Mesendoderm (in vitro differentiated cells): ENCODE measurements around the gene FKBP14.

Experiments used
- DNase-seq: peaks from one replicate; pipeline ENCODE4 v3.0.0; 2013
- H2AK5ac ChIP-seq: 2 replicates; pipeline ENCODE4 v1.6.1; 2013; ENCODE audit warnings: low read length, inconsistent platforms
- H2BK120ac ChIP-seq: 2 replicates; pipeline ENCODE4 v1.6.1; 2013; ENCODE audit warnings: low read depth, mild to moderate bottlenecking, low read length, moderate library complexity, mixed read lengths
- H2BK15ac ChIP-seq: replicated peaks from 2 replicates; pipeline ENCODE4 v1.6.1; 2013; ENCODE audit warnings: low read depth, mild to moderate bottlenecking, moderate library complexity
- H2BK5ac ChIP-seq: 2 replicates; pipeline ENCODE4 v1.6.1; 2013; ENCODE audit warnings: low read length, inconsistent platforms
- H3K18ac ChIP-seq: 2 replicates; pipeline ENCODE4 v1.6.1; 2013; ENCODE audit warnings: mild to moderate bottlenecking, low read length, mixed read lengths
- H3K23ac ChIP-seq: one replicate; pipeline ENCODE4 v1.6.1; 2013; ENCODE audit warnings: low read length
- H3K27ac ChIP-seq: 2 replicates; pipeline ENCODE4 v1.5.1; 2013; ENCODE audit warnings: low read depth, mild to moderate bottlenecking, inconsistent platforms, low read length, moderate library complexity
- H3K27me3 ChIP-seq: 2 replicates; pipeline ENCODE4 v1.6.1; 2013; ENCODE audit warnings: low read length, control low read depth, mild to moderate bottlenecking, inconsistent platforms; ENCODE audit not compliant: insufficient read depth, poor library complexity
- H3K36me3 ChIP-seq: 2 replicates; pipeline ENCODE4 v1.6.1; 2013; ENCODE audit warnings: low read length, inconsistent platforms; ENCODE audit not compliant: control insufficient read depth, insufficient read depth
- H3K4ac ChIP-seq: one replicate; pipeline ENCODE4 v1.6.1; 2013; ENCODE audit warnings: low read depth, mild to moderate bottlenecking, low read length, moderate library complexity
- H3K4me1 ChIP-seq: 2 replicates; pipeline ENCODE4 v1.6.1; 2013; ENCODE audit warnings: low read depth, low read length, inconsistent platforms; ENCODE audit not compliant: control insufficient read depth
- H3K4me2 ChIP-seq: 2 replicates; pipeline ENCODE4 v1.6.1; 2013; ENCODE audit warnings: low read length
- H3K4me3 ChIP-seq: 2 replicates; pipeline ENCODE4 v1.5.1; 2013; ENCODE audit warnings: mild to moderate bottlenecking, low read length
- H3K56ac ChIP-seq: one replicate; pipeline ENCODE4 v1.6.1; 2013; ENCODE audit warnings: low read length
- H3K79me1 ChIP-seq: 2 replicates; pipeline ENCODE4 v1.6.1; 2013; ENCODE audit warnings: low read length, inconsistent platforms
- H3K79me2 ChIP-seq: 2 replicates; pipeline ENCODE4 v1.6.1; 2013; ENCODE audit warnings: mild to moderate bottlenecking, low read length; ENCODE audit not compliant: control insufficient read depth, insufficient read depth
- H3K9ac ChIP-seq: 2 replicates; pipeline ENCODE4 v1.6.1; 2013; ENCODE audit warnings: low read length, inconsistent platforms
- H4K5ac ChIP-seq: one replicate; pipeline ENCODE4 v1.6.1; 2013; ENCODE audit warnings: low read length
- H4K8ac ChIP-seq: one replicate; pipeline ENCODE4 v1.6.1; 2013; ENCODE audit warnings: low read depth, mild to moderate bottlenecking, control low read depth, low read length, moderate library complexity
- WGBS: extraction: QIAGEN DNeasy Blood & Tissue Kit; methylation state at CpG from one replicate; pipeline ENCODE4 v1.1.7; 2013; ENCODE audit warnings: low lambda C conversion rate, missing lambda C conversion rate; ENCODE audit not compliant: insufficient coverage; ENCODE audit errors: extremely low coverage; 5-methylcytosine and 5-hydroxymethylcytosine counted together

Gene FKBP14

DNA sequence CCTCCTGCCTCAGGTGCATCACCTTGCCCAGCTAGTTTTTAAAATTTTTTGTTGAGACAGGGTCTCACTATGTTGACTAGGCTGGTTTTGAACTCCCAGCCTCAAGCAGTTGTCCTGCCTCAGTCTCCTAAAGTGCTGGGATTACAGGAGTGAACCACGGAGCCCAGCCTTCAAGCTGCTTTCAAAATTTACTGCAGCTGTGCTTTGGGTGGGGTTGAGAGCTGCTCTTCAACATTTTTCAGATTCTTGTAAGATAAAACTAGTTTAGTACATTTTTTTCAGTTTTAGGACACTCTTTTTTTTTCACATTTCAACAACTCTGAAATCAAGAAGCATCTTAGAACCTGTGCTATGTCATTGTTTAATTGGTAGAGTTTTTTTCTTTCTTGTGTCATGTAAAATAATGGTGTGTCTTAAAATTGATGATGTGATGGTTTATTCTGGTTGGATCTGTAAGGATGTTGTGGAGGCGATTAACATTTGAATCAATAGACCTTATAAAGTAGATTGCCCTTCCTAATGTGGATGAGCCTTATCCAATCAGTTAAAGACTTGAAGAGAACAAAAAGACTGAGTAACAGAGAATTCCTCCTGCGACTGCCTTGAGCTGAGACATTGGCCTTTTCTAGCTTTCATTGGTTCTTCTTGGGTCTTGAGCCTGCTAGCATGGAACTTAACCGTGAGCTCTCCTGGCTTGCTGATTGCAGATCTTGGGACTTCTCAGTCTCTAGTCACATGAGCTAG, 15.2 kb upstream of the FKBP14 start:
- Histone ChIP-seq H3K79me1 (peaks cover 17% of the 10 kb centered on the region), H4K8ac (no peak overlapping the region), H3K4me2 (no peak overlapping the region), H3K27ac (no peak overlapping the region), H3K79me2 (peaks cover 22% of the 10 kb centered on the region), H4K5ac (no peak overlapping the region), H3K36me3 (no peaks in the 10 kb centered on the region), H3K4me1 (no peaks in the 10 kb centered on the region), H3K56ac (no peak overlapping the region), H3K27me3 (no peaks in the 10 kb centered on the region), H2AK5ac (no peak overlapping the region), H3K9ac (no peak overlapping the region), H3K23ac (no peak overlapping the region), H3K4ac (no peak overlapping the region), H2BK120ac (no peak overlapping the region), H2BK5ac (no peak overlapping the region), H2BK15ac (no peak overlapping the region), H3K4me3 (no peak overlapping the region), H3K18ac (no peak overlapping the region)
- DNase-seq, result no peak
- WGBS, result no CpG with 5 or more reads among the region's 4 CpGs

DNA sequence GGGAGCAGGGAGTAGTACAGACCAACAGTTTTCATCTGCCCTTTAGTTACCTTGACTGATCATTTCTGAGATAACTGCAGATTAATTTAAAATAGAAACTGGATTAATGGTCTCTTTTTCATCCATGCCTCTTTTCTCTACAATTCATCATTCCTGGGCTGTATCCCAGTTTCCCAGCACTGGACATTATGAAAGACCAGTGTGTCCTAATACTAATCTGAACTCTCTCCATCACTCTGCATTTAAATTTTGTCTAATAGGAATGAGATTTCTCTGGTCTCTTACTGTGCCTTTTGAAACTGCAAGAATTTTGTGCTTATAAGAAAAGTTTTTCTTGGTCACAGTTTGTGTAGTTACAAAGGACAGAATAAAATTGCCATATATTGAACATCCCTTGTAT, 14.4 kb upstream of the FKBP14 start:
- peaks cover 17% of the 10 kb centered on the region for H3K79me1 ChIP-seq
- H3K9ac ChIP-seq, result no peak overlapping the region
- H2BK120ac ChIP-seq, result no peak overlapping the region
- peaks cover 23% of the 10 kb centered on the region for H3K79me2 ChIP-seq
- H3K4me2 ChIP-seq, result no peak overlapping the region
- H3K18ac ChIP-seq, result no peak overlapping the region
- no peak overlapping the region for H3K4me3 ChIP-seq
- no peak overlapping the region for H3K4ac ChIP-seq
- H2BK15ac ChIP-seq, result no peak overlapping the region
- H3K56ac ChIP-seq, result no peak overlapping the region
- H2AK5ac ChIP-seq, result no peak overlapping the region
- H4K8ac ChIP-seq, result no peak overlapping the region
- no peaks in the 10 kb centered on the region for H3K36me3 ChIP-seq
- no peaks in the 10 kb centered on the region for H3K27me3 ChIP-seq
- no peak for DNase-seq
- H3K4me1 ChIP-seq, result no peaks in the 10 kb centered on the region
- H2BK5ac ChIP-seq, result no peak overlapping the region
- no peak overlapping the region for H3K27ac ChIP-seq
- no peak overlapping the region for H4K5ac ChIP-seq
- H3K23ac ChIP-seq, result no peak overlapping the region

DNA sequence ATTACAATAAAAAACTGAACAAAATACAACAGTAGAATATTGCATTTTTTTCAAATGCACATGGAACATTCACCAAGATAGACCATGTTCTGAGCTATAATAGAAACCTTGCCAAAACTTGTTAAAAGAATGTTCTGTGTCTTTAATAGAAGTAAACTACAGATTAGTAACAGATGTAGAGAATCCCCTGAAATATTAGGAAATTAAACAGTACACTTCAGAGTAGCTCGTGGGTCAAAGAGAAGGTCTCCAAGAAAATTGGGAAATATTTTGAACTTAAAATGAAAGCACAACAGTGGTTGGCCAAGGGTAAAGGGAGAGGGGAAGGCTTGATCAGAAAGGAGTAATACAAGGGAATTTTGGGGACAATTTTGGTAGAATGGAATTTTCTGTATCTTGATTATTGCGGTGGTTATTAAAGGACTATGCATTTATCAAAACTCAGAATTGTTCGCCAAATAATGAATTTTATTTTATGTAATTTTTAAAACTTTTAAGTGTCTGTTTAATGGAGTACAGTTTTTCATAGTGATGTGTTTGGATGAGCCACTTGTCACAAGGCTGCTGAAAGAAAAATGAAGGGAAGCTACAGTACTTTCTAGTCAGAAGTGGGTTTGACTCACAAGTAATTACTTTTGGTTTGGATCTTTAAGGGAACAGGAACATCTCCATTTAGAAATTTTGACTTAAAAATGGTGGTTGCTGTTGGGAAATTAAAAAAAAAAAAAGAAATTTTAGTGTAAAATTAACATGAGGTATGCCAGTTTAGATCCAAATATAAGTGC, 11.9 kb upstream of the FKBP14 start:
- H4K5ac ChIP-seq, result no peak overlapping the region
- H3K4ac ChIP-seq, result no peak overlapping the region
- peaks cover 18% of the 10 kb centered on the region for H3K79me1 ChIP-seq
- H3K36me3 ChIP-seq, result no peaks in the 10 kb centered on the region
- no peak overlapping the region for H2BK120ac ChIP-seq
- H3K56ac ChIP-seq, result no peak overlapping the region
- no peaks in the 10 kb centered on the region for H3K27me3 ChIP-seq
- no peak overlapping the region for H3K27ac ChIP-seq
- peaks cover 24% of the 10 kb centered on the region for H3K79me2 ChIP-seq
- H3K4me1 ChIP-seq, result no peaks in the 10 kb centered on the region
- no peak overlapping the region for H2AK5ac ChIP-seq
- DNase-seq, result no peak
- no peak overlapping the region for H3K18ac ChIP-seq
- 100% methylated on average over 1 of the region's 3 CpGs for WGBS
- H3K9ac ChIP-seq, result no peak overlapping the region
- no peak overlapping the region for H2BK5ac ChIP-seq
- H4K8ac ChIP-seq, result no peak overlapping the region
- no peak overlapping the region for H3K4me3 ChIP-seq
- H3K4me2 ChIP-seq, result no peak overlapping the region
- no peak overlapping the region for H3K23ac ChIP-seq
- H2BK15ac ChIP-seq, result no peak overlapping the region

DNA sequence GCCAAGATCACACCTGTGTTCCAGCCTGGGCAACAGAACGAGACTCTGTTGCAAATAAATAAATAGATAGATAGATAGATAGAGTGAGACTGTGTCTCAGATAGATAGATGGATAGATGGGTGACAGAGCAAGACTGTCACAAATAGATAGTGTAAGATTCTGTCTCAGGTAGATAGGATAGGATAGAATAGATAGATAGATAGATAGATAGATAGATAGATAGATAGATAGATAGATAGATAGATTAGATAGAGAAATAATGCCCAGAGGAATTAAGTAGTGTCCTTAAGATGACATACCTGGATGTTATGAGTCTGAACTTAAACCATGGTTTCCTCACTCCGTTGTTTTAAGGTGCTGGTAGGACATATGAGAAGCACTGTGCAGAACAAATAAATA, 9.7 kb upstream of the FKBP14 start:
- no peak overlapping the region for H3K56ac ChIP-seq
- no peak overlapping the region for H2AK5ac ChIP-seq
- H3K4me2 ChIP-seq, result no peak overlapping the region
- no peak overlapping the region for H2BK5ac ChIP-seq
- no CpG with 5 or more reads among the region's 2 CpGs for WGBS
- no peaks in the 10 kb centered on the region for H3K27me3 ChIP-seq
- peaks cover 26% of the 10 kb centered on the region for H3K79me2 ChIP-seq
- peaks cover 2% of the 10 kb centered on the region for H3K36me3 ChIP-seq
- H3K23ac ChIP-seq, result no peak overlapping the region
- H2BK15ac ChIP-seq, result no peak overlapping the region
- H3K4me1 ChIP-seq, result peaks cover 2% of the 10 kb centered on the region
- H3K4ac ChIP-seq, result no peak overlapping the region
- no peak overlapping the region for H3K27ac ChIP-seq
- H4K5ac ChIP-seq, result no peak overlapping the region
- no peak overlapping the region for H4K8ac ChIP-seq
- no peak overlapping the region for H3K18ac ChIP-seq
- H2BK120ac ChIP-seq, result no peak overlapping the region
- H3K9ac ChIP-seq, result no peak overlapping the region
- no peak for DNase-seq
- H3K4me3 ChIP-seq, result no peak overlapping the region
- peaks cover 17% of the 10 kb centered on the region for H3K79me1 ChIP-seq

GRCh38 chr7:30034501-30034900, 8.0 kb upstream of the FKBP14 start:
- H3K56ac ChIP-seq, result no peak overlapping the region
- peaks cover 18% of the 10 kb centered on the region for H3K79me1 ChIP-seq
- no peaks in the 10 kb centered on the region for H3K27me3 ChIP-seq
- no peak overlapping the region for H3K9ac ChIP-seq
- WGBS, result no CpG with 5 or more reads among the region's 3 CpGs
- no peak overlapping the region for H2BK5ac ChIP-seq
- no peak overlapping the region for H3K4ac ChIP-seq
- no peak overlapping the region for H2BK15ac ChIP-seq
- no peak overlapping the region for H3K4me2 ChIP-seq
- no peak overlapping the region for H3K4me3 ChIP-seq
- no peak overlapping the region for H3K18ac ChIP-seq
- DNase-seq, result no peak
- H3K23ac ChIP-seq, result no peak overlapping the region
- H3K79me2 ChIP-seq, result peaks cover 38% of the 10 kb centered on the region
- no peak overlapping the region for H4K8ac ChIP-seq
- no peak overlapping the region for H2AK5ac ChIP-seq
- no peak overlapping the region for H4K5ac ChIP-seq
- H2BK120ac ChIP-seq, result no peak overlapping the region
- H3K4me1 ChIP-seq, result peaks cover 8% of the 10 kb centered on the region
- no peak overlapping the region for H3K27ac ChIP-seq
- peaks cover 2% of the 10 kb centered on the region for H3K36me3 ChIP-seq
